GM13976 (cell line): ENCODE results near the gene METTL23.
"Not testable (repeated sequence)": the region's sequence is repeated elsewhere in the genome, so short reads cannot be mapped to it uniquely, and the experiment has no call there.

Experiments
- DNase-seq: peaks from one replicate; pipeline ENCODE4 v3.0.0; 2012; ENCODE audit warnings: low spot score
- in situ Hi-C: fragments of 300-500 bp; cut with MboI; formaldehyde crosslinking; loops from one replicate; pipeline ENCODE4 v1.12.0; 2022; ENCODE audit warnings: low sequenced_read_pairs, mixed read lengths, inconsistent platforms; ENCODE audit not compliant: unreplicated experiment
- TF ChIP-seq, protein P1 (sequence below): IDR thresholded peaks from 2 replicates; pipeline ENCODE4 v1.5.1; 2012; ENCODE audit warnings: borderline replicate concordance, mild to moderate bottlenecking; ENCODE audit not compliant: insufficient read depth; ENCODE audit errors: extremely low read depth, missing control alignments, control extremely low read depth

The METTL23 gene

DNA sequence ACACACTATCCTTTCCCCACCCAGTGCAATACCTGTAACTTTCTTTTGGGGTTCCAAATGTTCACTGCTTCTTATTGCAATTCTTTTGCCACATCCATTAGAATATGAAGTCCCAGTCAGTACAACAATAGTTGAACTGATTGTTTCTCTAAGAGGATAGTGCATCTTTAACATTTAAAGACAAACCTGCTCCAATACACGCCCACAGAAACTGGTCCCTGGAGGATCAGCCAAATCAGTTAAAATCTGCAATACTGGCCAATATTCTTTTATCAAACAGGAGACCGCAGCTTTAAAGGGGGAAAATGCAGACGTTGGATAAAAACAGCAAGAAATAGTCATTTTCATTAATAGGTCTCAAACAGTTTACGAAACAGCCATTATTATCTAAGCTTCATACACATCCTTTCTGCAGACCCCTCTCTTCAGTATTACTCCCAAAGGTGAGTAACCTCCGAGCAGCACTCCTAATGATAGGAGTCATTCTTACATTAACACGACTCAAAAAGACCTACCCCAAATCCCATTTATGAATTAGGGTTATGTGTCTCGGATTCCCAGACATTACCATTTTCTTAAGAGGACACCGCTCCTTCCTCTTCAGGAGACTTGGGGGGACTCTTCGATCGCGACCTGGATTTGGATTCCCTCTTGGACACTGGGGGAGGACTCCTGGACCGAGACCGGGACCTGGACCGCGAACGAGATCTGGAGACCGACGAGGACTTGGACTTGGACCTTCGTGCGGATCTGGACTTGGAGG is 9.1 kb downstream of the METTL23 start:
- in situ Hi-C loops = no loop called here
- TF ChIP-seq, protein P1, sequence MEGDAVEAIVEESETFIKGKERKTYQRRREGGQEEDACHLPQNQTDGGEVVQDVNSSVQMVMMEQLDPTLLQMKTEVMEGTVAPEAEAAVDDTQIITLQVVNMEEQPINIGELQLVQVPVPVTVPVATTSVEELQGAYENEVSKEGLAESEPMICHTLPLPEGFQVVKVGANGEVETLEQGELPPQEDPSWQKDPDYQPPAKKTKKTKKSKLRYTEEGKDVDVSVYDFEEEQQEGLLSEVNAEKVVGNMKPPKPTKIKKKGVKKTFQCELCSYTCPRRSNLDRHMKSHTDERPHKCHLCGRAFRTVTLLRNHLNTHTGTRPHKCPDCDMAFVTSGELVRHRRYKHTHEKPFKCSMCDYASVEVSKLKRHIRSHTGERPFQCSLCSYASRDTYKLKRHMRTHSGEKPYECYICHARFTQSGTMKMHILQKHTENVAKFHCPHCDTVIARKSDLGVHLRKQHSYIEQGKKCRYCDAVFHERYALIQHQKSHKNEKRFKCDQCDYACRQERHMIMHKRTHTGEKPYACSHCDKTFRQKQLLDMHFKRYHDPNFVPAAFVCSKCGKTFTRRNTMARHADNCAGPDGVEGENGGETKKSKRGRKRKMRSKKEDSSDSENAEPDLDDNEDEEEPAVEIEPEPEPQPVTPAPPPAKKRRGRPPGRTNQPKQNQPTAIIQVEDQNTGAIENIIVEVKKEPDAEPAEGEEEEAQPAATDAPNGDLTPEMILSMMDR = no peak
- DNase-seq = no peak

- TF ChIP-seq, protein P1 = peak; percentile 9
- DNase-seq = peak; percentile 72
- in situ Hi-C loops = no loop called here
Observed at GRCh38 chr17:76736349-76737081, 9.9 kb downstream of the METTL23 start.

- DNase-seq = peak; percentile 97
- in situ Hi-C loops = no loop called here
- TF ChIP-seq, protein P1 = no peak
Observed at GRCh38 chr17:76737082-76737675, 10.5 kb downstream of the METTL23 start, which contains the start of gene SRSF2. Gene SRSF2, minus strand, starts transcription at chr17:76737331. Its CDS starts 171 bp downstream, at chr17:76737160.

GRCh38 chr17:76737676-76738467 is 11.2 kb downstream of the METTL23 start, which contains the start of gene MFSD11:
Gene MFSD11, plus strand, starts transcription at chr17:76738119. Its CDS starts 234 bp downstream, at chr17:76738353.
- peak; percentile 96 for DNase-seq
- in situ Hi-C loops = no loop called here
- TF ChIP-seq, protein P1 = no peak

GRCh38 chr17:76738468-76738850 is 11.8 kb downstream of the METTL23 start:
- no peak for DNase-seq
- in situ Hi-C loops = no loop called here
- TF ChIP-seq, protein P1 = no peak

- in situ Hi-C loops, DNase-seq: not testable (repeated sequence)
Observed at GRCh38 chr17:76739568-76740115, 13.0 kb downstream of the METTL23 start.
